Measurements from ENCODE around the gene LMTK3. TPM values are rescaled to one million over a fixed set of nuclear protein-coding genes. Genes with fewer than 3 reads are reported as not detected.

The LMTK3 gene
- total RNA-seq, 4 donors from 2014 or later: 0.17 to 0.57 (median 0.37) TPM

GRCh38 chr19:48480183-48480557 lies 31.5 kb downstream of the LMTK3 start:
- H3K27me3 ChIP-seq: no peaks in the 10 kb centered on the region
- TF ChIP-seq EP300 (IDR thresholded peaks at IDR 0.05) (no peak), POLR2A (IDR thresholded peaks at IDR 0.05; ENCODE audit: low read depth) (no peak), POLR2AphosphoS5 (IDR thresholded peaks at IDR 0.05) (peak; percentile 42 to 69), CTCF (IDR thresholded peaks at IDR 0.05) (no peak)
- peaks cover 34 to 43% (median 43%) of the 10 kb centered on the region in 4 donors for H3K36me3 ChIP-seq
- H3K4me3 ChIP-seq: peak overlapping the region; percentile 56 to 67 (median 64)
- peaks cover 25 to 32% (median 27%) of the 10 kb centered on the region in 4 donors for H3K4me1 ChIP-seq
- no peak for DNase-seq (ENCODE audit: extremely low spot score)
- intact Hi-C loops (cut with DNase I): no loop called here
- peak overlapping the region; percentile 88 to 95 (median 94) for H3K27ac ChIP-seq (replicated peaks in 1 of 4)
- WGBS: 9% methylated on average over 17 of the region's 32 CpGs
- no peaks in the 10 kb centered on the region for H3K9me3 ChIP-seq

GRCh38 chr19:48479686-48480085 lies 31.9 kb downstream of the LMTK3 start:
- Histone ChIP-seq H3K4me3 (peak overlapping the region in 3 of 4 donors; percentile 64 to 67 (median 65)), H3K9me3 (no peaks in the 10 kb centered on the region), H3K4me1 (peaks cover 25 to 32% (median 27%) of the 10 kb centered on the region in 4 donors), H3K36me3 (peaks cover 39 to 48% (median 48%) of the 10 kb centered on the region in 4 donors), H3K27ac (replicated peaks in 1 of 4) (peak overlapping the region; percentile 88 to 95 (median 94)), H3K27me3 (no peaks in the 10 kb centered on the region)
- no peak for DNase-seq (ENCODE audit: extremely low spot score)
- 64% methylated on average over 7 of the region's 7 CpGs for WGBS
- intact Hi-C loops (cut with DNase I): no loop called here
- TF ChIP-seq EP300 (IDR thresholded peaks at IDR 0.05) (no peak), CTCF (IDR thresholded peaks at IDR 0.05) (no peak), POLR2A (IDR thresholded peaks at IDR 0.05; ENCODE audit: low read depth) (no peak), POLR2AphosphoS5 (IDR thresholded peaks at IDR 0.05) (no peak)

- TF ChIP-seq POLR2A (IDR thresholded peaks at IDR 0.05; ENCODE audit: low read depth): no peak
- no peak for TF ChIP-seq EP300 (IDR thresholded peaks at IDR 0.05)
- no peak for TF ChIP-seq CTCF (IDR thresholded peaks at IDR 0.05)
- TF ChIP-seq POLR2AphosphoS5 (IDR thresholded peaks at IDR 0.05): no peak
- Histone ChIP-seq H3K36me3 (peaks cover 50 to 59% (median 58%) of the 10 kb centered on the region in 4 donors), H3K9me3 (no peaks in the 10 kb centered on the region), H3K4me1 (peaks cover 25 to 32% (median 27%) of the 10 kb centered on the region in 4 donors), H3K4me3 (no peak overlapping the region), H3K27ac (replicated peaks in 1 of 4) (peak overlapping the region in 1 of 4 donors; percentile 94), H3K27me3 (no peaks in the 10 kb centered on the region)
- 84% methylated on average over 17 of the region's 29 CpGs for WGBS
- intact Hi-C loops (cut with DNase I): no loop called here
- no peak for DNase-seq (ENCODE audit: extremely low spot score)
Observed at GRCh38 chr19:48478339-48479256, 33.0 kb downstream of the LMTK3 start.

GRCh38 chr19:48477698-48478338 lies 33.8 kb downstream of the LMTK3 start:
- Histone ChIP-seq H3K36me3 (peaks cover 57 to 67% (median 66%) of the 10 kb centered on the region in 4 donors), H3K9me3 (no peaks in the 10 kb centered on the region), H3K27me3 (no peaks in the 10 kb centered on the region), H3K27ac (replicated peaks in 1 of 4) (no peak overlapping the region), H3K4me1 (peaks cover 25 to 38% (median 27%) of the 10 kb centered on the region in 4 donors), H3K4me3 (no peak overlapping the region)
- TF ChIP-seq POLR2A (IDR thresholded peaks at IDR 0.05; ENCODE audit: low read depth) (no peak), POLR2AphosphoS5 (IDR thresholded peaks at IDR 0.05) (no peak), EP300 (IDR thresholded peaks at IDR 0.05) (no peak), CTCF (IDR thresholded peaks at IDR 0.05) (no peak)
- no peak for DNase-seq (ENCODE audit: extremely low spot score)
- WGBS: 74% methylated on average over 22 of the region's 22 CpGs
- intact Hi-C loops (cut with DNase I): no loop called here
